Measurements from ENCODE around the gene RAC3.

Gene RAC3

GRCh38 chr17:82062984-82063368, 31.5 kb downstream of the RAC3 start:
- DNase-seq (ENCODE audit: low read depth in 1 of 2, low spot score in 1 of 2), result no peak
- in situ Hi-C loops (cut with HindIII; ENCODE audit: low pct_unique_long_range_greater_than_20kb, low sequenced_read_pairs), result no loop called here
- no peak for TF ChIP-seq JUND (IDR thresholded peaks at IDR 0.05; ENCODE audit: low read depth)

GRCh38 chr17:82063424-82064415, 32.2 kb downstream of the RAC3 start:
- DNase-seq (ENCODE audit: low read depth in 1 of 2, low spot score in 1 of 2), result peak in 1 of 2 experiments; percentile 54
- in situ Hi-C loops (cut with HindIII; ENCODE audit: low pct_unique_long_range_greater_than_20kb, low sequenced_read_pairs), result no loop called here
- no peak for TF ChIP-seq JUND (IDR thresholded peaks at IDR 0.05; ENCODE audit: low read depth)

DNA sequence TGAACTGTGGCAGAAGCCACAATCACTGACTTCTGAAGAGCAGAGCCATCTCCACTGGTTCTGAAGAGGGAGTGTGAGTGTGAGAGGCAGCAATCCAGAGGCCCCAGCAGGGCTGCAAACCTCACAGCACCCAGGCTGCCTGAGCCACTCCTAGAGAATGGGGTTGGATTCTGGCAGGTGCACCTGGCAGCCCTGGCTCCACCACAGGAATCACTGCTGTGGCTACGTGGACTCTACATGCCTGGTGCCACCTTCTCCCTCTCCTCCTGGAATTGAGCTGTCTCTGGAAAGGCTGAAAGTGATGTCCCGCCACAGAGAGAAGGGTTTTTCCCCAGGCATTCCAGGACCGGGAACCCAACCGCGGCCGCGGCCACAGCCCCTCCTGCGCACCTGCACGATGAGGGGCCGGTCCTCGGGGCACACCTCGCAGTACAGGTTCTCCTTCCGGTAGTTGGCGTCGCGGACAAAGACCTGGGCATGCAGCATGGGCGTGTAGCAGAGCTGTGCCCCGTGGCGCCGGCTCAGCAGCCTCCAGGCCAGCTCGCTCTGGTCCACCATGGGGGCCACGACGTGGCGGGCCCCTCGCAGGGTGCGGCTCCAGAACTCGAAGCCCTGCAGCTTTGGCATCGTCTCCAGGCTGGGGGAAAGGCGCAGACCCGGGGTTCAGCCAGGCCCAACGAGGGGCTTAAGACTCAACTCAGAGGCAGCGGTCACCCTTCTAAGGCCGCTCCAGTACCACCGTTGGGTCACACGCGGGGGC, 33.1 kb downstream of the RAC3 start:
- in situ Hi-C loops (cut with HindIII; ENCODE audit: low pct_unique_long_range_greater_than_20kb, low sequenced_read_pairs), result no loop called here
- no peak for TF ChIP-seq JUND (IDR thresholded peaks at IDR 0.05; ENCODE audit: low read depth)
- no peak for DNase-seq (ENCODE audit: low read depth in 1 of 2, low spot score in 1 of 2)

DNA sequence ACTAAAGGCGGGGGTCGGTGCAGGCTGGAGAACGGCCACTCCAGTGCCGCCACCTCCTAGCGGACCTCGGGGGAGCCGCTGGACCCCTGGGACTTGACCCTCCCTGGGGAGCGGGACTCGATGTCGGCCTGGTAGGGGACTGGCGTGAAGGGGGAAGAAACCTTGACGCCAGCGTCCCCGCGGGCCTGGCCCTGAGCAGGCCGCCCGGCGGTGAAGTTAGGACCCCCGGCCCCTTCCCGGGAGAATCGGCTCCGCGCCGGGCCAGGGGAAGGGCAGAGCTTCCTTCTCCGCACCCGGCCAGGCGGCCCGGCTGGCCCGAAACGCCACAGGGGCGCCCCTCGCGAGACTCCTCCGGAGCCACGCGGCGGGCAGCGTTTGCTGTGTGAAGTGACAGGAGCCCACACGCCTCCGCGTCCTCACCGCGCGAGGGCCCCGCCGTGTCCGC, 33.7 kb downstream of the RAC3 start:
- peak; percentile 49 to 64 for DNase-seq (ENCODE audit: low read depth in 1 of 2, low spot score in 1 of 2)
- in situ Hi-C loops (cut with HindIII; ENCODE audit: low pct_unique_long_range_greater_than_20kb, low sequenced_read_pairs), result no loop called here
- no peak for TF ChIP-seq JUND (IDR thresholded peaks at IDR 0.05; ENCODE audit: low read depth)

- no peak for TF ChIP-seq JUND (IDR thresholded peaks at IDR 0.05; ENCODE audit: low read depth)
- DNase-seq (ENCODE audit: low read depth in 1 of 2, low spot score in 1 of 2), result peak; percentile 70 to 75
- in situ Hi-C loops (cut with HindIII; ENCODE audit: low pct_unique_long_range_greater_than_20kb, low sequenced_read_pairs), result no loop called here
Observed at GRCh38 chr17:82065638-82066303, 34.3 kb downstream of the RAC3 start, which contains the start of gene DUS1L. Gene DUS1L, minus strand, starts transcription at chr17:82065804. Its CDS starts 745 bp downstream, at chr17:82065059.

DNA sequence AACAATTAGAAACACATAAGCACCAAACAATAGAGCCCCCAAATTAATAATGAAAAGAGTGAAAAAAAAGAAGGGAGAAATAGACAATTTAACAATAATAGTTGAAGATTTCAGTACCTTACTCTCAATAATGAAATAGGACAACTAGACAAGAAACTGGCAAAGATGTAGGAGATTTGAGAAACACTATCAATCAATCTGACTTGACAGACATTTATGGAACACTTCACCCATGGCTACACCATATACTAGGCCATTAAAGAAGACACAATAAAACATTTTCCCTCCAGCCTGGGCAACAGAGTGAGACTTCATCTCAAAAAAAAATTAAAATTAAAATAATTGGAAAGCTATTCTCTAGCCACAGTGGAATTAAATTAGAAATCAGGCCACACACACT, 39.1 kb downstream of the RAC3 start:
- no peak for DNase-seq (ENCODE audit: low read depth in 1 of 2, low spot score in 1 of 2)
- in situ Hi-C loops (cut with HindIII; ENCODE audit: low pct_unique_long_range_greater_than_20kb, low sequenced_read_pairs), result no loop called here
- TF ChIP-seq JUND (IDR thresholded peaks at IDR 0.05; ENCODE audit: low read depth), result no peak

DNA sequence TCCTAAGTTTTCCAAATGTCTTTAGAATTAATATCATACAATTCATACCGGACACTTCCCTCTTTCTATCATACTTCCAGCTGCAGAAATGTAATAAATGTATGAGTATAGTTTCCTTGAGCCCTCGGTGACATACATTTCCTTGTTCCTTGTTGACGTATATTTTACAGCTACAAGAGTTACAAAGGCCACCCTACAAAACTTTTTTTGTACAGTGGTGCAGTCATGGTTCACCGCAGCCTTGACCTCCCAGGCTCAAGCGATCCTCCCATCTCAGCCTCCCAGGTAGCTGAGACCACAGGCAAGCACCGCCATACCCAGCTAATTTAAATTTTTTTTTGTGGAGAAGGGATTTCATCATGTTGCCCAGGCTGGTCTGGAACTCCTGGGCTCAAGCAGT, 41.3 kb downstream of the RAC3 start:
- no peak for DNase-seq (ENCODE audit: low read depth in 1 of 2, low spot score in 1 of 2)
- TF ChIP-seq JUND (IDR thresholded peaks at IDR 0.05; ENCODE audit: low read depth), result no peak
- in situ Hi-C loops (cut with HindIII; ENCODE audit: low pct_unique_long_range_greater_than_20kb, low sequenced_read_pairs), result no loop called here

- no peak for TF ChIP-seq JUND (IDR thresholded peaks at IDR 0.05; ENCODE audit: low read depth)
- no peak for DNase-seq (ENCODE audit: low read depth in 1 of 2, low spot score in 1 of 2)
- in situ Hi-C loops (cut with HindIII; ENCODE audit: low pct_unique_long_range_greater_than_20kb, low sequenced_read_pairs), result no loop called here
Observed at GRCh38 chr17:82073446-82073845, 42.0 kb downstream of the RAC3 start.

GRCh38 chr17:82076018-82076784, 44.7 kb downstream of the RAC3 start:
- TF ChIP-seq JUND (IDR thresholded peaks at IDR 0.05; ENCODE audit: low read depth), result 0 out of 2 replicates have a peak, but pooled peaks have one; percentile 24
- in situ Hi-C loops (cut with HindIII; ENCODE audit: low pct_unique_long_range_greater_than_20kb, low sequenced_read_pairs), result no loop called here
- peak in 1 of 2 experiments; percentile 48 for DNase-seq (ENCODE audit: low read depth in 1 of 2, low spot score in 1 of 2)

- TF ChIP-seq JUND (IDR thresholded peaks at IDR 0.05; ENCODE audit: low read depth), result no peak
Observed at GRCh38 chr17:82076785-82077591, 45.5 kb downstream of the RAC3 start.

More at GRCh38 chr17:82076785-82077591, 45.5 kb downstream of the RAC3 start:
- in situ Hi-C loops (cut with HindIII; ENCODE audit: low pct_unique_long_range_greater_than_20kb, low sequenced_read_pairs), result no loop called here
- no peak for DNase-seq (ENCODE audit: low read depth in 1 of 2, low spot score in 1 of 2)

All from T47D (cell line).